Right atrium auricular region (tissue), 2 donors: ENCODE measurements around the gene PPP4R2. TPM values are rescaled to one million over a fixed set of nuclear protein-coding genes. Genes with fewer than 3 reads are reported as not detected.

Experiments
- DNase-seq: peaks from one replicate; pipeline ENCODE4 v3.0.0-alpha.2; 2019; ENCODE audit warnings: low spot score
- H3K27ac ChIP-seq, 2 donors: fragments of 200-600 bp; sonication (generic); 1 replicate in 1 of 2; 2 replicates in 1 of 2; pipeline ENCODE4 v1.5.1; 2016 to 2019
- H3K27me3 ChIP-seq, 2 donors: fragments of 200-600 bp; sonication (generic); one replicate each; pipeline versions ENCODE4 v1.5.1 to v1.6.0; 2017 to 2019
- H3K36me3 ChIP-seq: fragments of 200-600 bp; sonication (generic); one replicate; pipeline ENCODE4 v1.5.1; 2016
- H3K4me1 ChIP-seq, 2 donors: fragments of 200-600 bp; sonication (generic); one replicate each; pipeline versions ENCODE4 v1.5.1 to v1.6.0; 2017 to 2019
- H3K4me3 ChIP-seq, 2 donors: fragments of 200-600 bp; sonication (generic); 1 replicate in 1 of 2; 2 replicates in 1 of 2; pipeline ENCODE4 v1.5.1; 2017 to 2019; ENCODE audit warnings: mild to moderate bottlenecking in 1 of 2, moderate library complexity in 1 of 2
- H3K9me3 ChIP-seq, 2 donors: fragments of 200-600 bp; sonication (generic); one replicate each; pipeline ENCODE4 v1.5.1; 2019
- CTCF ChIP-seq, 2 donors: fragments of 200-600 bp; sonication (generic); IDR thresholded peaks; one replicate each; pipeline ENCODE4 v1.5.1; 2019; ENCODE audit warnings: antibody characterized with exemption in 2 of 2
- total RNA-seq, 2 donors: library from RNA; depleted of rRNA; stranded (reverse); fragments of >200 nt; gene quantifications; one replicate each; pipeline ENCODE4 v1.1.0, GENCODE V29; 2016

PPP4R2 gene
- total RNA-seq, 2 donors from 2014 or later, result 30.8 to 31.6 TPM

- peak overlapping the region; percentile 66 to 89 for H3K27ac ChIP-seq
- no peak for TF ChIP-seq CTCF (IDR thresholded peaks at IDR 0.05)
- peaks cover 0 to 50% of the 10 kb centered on the region in 2 donors for H3K4me1 ChIP-seq
- no peaks in the 10 kb centered on the region for H3K27me3 ChIP-seq
- H3K4me3 ChIP-seq, result no peak overlapping the region
- H3K9me3 ChIP-seq, result no peaks in the 10 kb centered on the region
- DNase-seq, result no peak
- no peaks in the 10 kb centered on the region for H3K36me3 ChIP-seq
These were observed 34.9 kb upstream of the PPP4R2 start for GRCh38 chr3:72961752-72962151.

- no peaks in the 10 kb centered on the region for H3K36me3 ChIP-seq
- H3K27ac ChIP-seq, result peak overlapping the region; percentile 66 to 89
- no peaks in the 10 kb centered on the region for H3K9me3 ChIP-seq
- H3K27me3 ChIP-seq, result no peaks in the 10 kb centered on the region
- no peak for TF ChIP-seq CTCF (IDR thresholded peaks at IDR 0.05)
- no peak for DNase-seq
- H3K4me1 ChIP-seq, result peaks cover 0 to 44% of the 10 kb centered on the region in 2 donors
- no peak overlapping the region for H3K4me3 ChIP-seq
These were observed 34.3 kb upstream of the PPP4R2 start for GRCh38 chr3:72962317-72962716.

- DNase-seq, result no peak
- Histone ChIP-seq H3K9me3 (no peaks in the 10 kb centered on the region), H3K36me3 (peaks cover 4% of the 10 kb centered on the region), H3K27ac (no peak overlapping the region), H3K4me1 (peaks cover 0 to 25% of the 10 kb centered on the region in 2 donors), H3K4me3 (no peak overlapping the region), H3K27me3 (no peaks in the 10 kb centered on the region)
- no peak for TF ChIP-seq CTCF (IDR thresholded peaks at IDR 0.05)
These were observed 32.0 kb upstream of the PPP4R2 start for GRCh38 chr3:72964633-72965032.

- no peak for TF ChIP-seq CTCF (IDR thresholded peaks at IDR 0.05)
- Histone ChIP-seq H3K4me3 (no peak overlapping the region), H3K4me1 (no peaks in the 10 kb centered on the region), H3K36me3 (peaks cover 4% of the 10 kb centered on the region), H3K27ac (no peak overlapping the region), H3K27me3 (no peaks in the 10 kb centered on the region), H3K9me3 (no peaks in the 10 kb centered on the region)
- no peak for DNase-seq
These were observed 28.3 kb upstream of the PPP4R2 start for GRCh38 chr3:72968266-72968664.

DNA sequence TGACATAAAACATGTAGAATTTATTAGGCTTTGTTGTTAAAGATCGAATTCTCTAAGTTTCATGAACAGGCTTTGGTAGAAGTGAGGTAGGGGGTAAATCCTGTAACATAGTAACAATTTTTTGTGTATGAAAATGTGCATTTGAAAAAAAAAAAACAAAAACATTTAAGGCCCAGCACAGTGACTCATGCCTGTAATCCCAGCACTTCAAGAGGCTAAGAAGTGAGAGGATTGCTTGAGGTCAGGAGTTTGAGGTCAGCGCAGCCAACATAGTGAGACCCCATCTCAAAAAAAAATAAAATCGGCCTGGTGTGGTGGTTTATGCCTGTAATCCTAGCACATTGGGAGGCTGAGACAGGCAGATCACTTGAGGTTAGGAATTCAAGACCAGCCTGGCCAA, 26.8 kb upstream of the PPP4R2 start:
- no peak overlapping the region for H3K27ac ChIP-seq
- H3K4me1 ChIP-seq, result no peaks in the 10 kb centered on the region
- peaks cover 4% of the 10 kb centered on the region for H3K36me3 ChIP-seq
- no peak for DNase-seq
- H3K4me3 ChIP-seq, result no peak overlapping the region
- TF ChIP-seq CTCF (IDR thresholded peaks at IDR 0.05), result no peak
- no peaks in the 10 kb centered on the region for H3K9me3 ChIP-seq
- no peaks in the 10 kb centered on the region for H3K27me3 ChIP-seq

- DNase-seq, result no peak
- Histone ChIP-seq H3K27ac (no peak overlapping the region), H3K27me3 (no peaks in the 10 kb centered on the region), H3K4me1 (no peaks in the 10 kb centered on the region), H3K9me3 (no peaks in the 10 kb centered on the region), H3K4me3 (no peak overlapping the region), H3K36me3 (peaks cover 4% of the 10 kb centered on the region)
- TF ChIP-seq CTCF (IDR thresholded peaks at IDR 0.05), result no peak
These were observed 25.7 kb upstream of the PPP4R2 start for GRCh38 chr3:72970942-72971341.
